Subcutaneous abdominal adipose tissue (tissue), 5 donors: ENCODE results near the gene FAF1.
"Not testable (repeated sequence)": the region's sequence is repeated elsewhere in the genome, so short reads cannot be mapped to it uniquely, and the experiment has no call there.

Experiments used
- H3K27ac ChIP-seq: one replicate; pipeline ENCODE4 v1.7.0; 2013; ENCODE audit warnings: low read depth, mild to moderate bottlenecking, inconsistent platforms, low read length, moderate library complexity
- H3K27me3 ChIP-seq, 5 donors: one replicate each; pipeline ENCODE4 v1.7.0; 2013; ENCODE audit warnings: low read length in 5 of 5, inconsistent platforms in 1 of 5; ENCODE audit not compliant: control insufficient read depth in 5 of 5, insufficient read depth in 4 of 5
- H3K36me3 ChIP-seq, 5 donors: one replicate each; pipeline ENCODE4 v1.7.0; 2013; ENCODE audit warnings: low read length in 5 of 5; ENCODE audit not compliant: control insufficient read depth in 5 of 5, insufficient read depth in 5 of 5
- H3K4me1 ChIP-seq, 5 donors: one replicate each; pipeline ENCODE4 v1.7.0; 2013; ENCODE audit warnings: low read length in 5 of 5, mild to moderate bottlenecking in 3 of 5, moderate library complexity in 1 of 5; ENCODE audit not compliant: control insufficient read depth in 5 of 5, insufficient read depth in 5 of 5
- H3K4me3 ChIP-seq, 5 donors: one replicate each; pipeline ENCODE4 v1.7.0; 2013; ENCODE audit warnings: low read length in 5 of 5, low read depth in 1 of 5
- H3K9ac ChIP-seq, 5 donors: one replicate each; pipeline ENCODE4 v1.7.0; 2013; ENCODE audit warnings: low read length in 5 of 5, mild to moderate bottlenecking in 4 of 5, moderate library complexity in 3 of 5
- H3K9me3 ChIP-seq, 5 donors: one replicate each; pipeline ENCODE4 v1.7.0; 2013; ENCODE audit warnings: low read length in 5 of 5; ENCODE audit not compliant: control insufficient read depth in 5 of 5
- donor health status: healthy.
- donor health status: healthy.
- donor health status: healthy.
- donor health status: healthy.
- donor health status: healthy.

FAF1 gene

DNA sequence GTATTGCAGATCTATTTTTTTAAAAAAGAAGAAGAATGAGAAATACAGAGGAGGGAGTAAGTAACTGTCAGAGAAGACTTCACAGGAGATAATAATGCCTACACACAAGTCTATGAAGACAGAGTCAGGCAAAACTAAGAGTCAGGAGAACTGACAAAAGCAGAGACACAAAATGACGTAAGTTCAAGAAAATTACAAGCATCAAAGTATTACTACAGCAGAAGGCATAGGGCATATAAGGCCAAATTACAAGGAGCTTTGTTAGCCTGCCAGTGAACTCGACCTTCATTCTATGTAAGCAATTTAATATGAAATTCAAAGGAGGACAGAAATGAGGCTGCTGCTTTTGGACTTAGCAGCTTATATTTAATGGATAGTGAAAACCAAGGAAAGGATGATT, 23.7 kb downstream of the FAF1 start:
- Histone ChIP-seq H3K4me3 (no peak overlapping the region), H3K36me3 (no peaks in the 10 kb centered on the region), H3K27me3 (no peaks in the 10 kb centered on the region), H3K4me1 (peaks cover 0 to 12% (median 9%) of the 10 kb centered on the region in 5 donors), H3K9ac (peak overlapping the region in 1 of 5 donors; percentile 7), H3K9me3 (no peaks in the 10 kb centered on the region), H3K27ac (no peak overlapping the region)

DNA sequence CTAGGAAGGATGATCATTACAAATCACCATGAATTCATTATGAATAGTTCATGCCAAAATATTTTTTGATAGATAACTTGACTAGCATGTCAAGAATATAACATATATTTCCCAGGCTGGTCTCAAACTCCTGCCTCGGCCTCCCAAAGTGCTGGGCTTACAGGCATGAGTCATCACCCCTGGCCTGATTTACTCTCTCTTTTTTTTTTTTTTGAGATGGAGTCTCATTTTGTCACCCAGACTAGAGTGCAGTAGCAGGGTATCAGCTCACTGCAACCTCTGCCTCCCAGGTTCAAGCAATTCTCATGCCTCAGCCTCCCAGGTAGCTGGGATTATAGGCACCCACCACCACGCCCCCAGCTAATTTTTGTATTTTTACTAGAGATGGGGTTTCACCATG, 24.8 kb downstream of the FAF1 start:
- not testable (repeated sequence) for H3K4me3 ChIP-seq, H3K27ac ChIP-seq

DNA sequence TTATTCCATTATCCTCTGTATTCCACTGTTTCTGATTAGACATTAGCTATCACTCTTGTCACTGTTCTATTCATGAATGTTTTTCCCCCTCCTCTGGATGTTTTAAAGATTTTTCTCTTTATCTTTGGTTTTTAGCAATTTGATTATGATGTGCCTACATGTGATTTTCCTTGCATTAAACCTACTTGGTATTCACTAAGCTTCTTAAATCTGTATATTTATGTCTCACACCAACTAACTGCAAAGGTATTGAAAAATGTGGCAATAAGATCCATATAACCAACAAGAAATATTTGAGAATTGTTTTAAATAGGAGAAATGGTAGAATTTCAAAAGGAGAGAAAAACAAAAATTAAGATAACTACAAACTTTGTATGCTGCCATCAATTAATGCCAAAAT, 25.2 kb downstream of the FAF1 start:
- H3K9me3 ChIP-seq, result no peaks in the 10 kb centered on the region
- no peaks in the 10 kb centered on the region for H3K36me3 ChIP-seq
- no peak overlapping the region for H3K9ac ChIP-seq

More for the DNA sequence above, 24.8 kb downstream of the FAF1 start:
- not testable (repeated sequence) for H3K9ac ChIP-seq, H3K27me3 ChIP-seq, H3K36me3 ChIP-seq, H3K9me3 ChIP-seq
- peaks cover 0 to 12% (median 9%) of the 10 kb centered on the region in 5 donors for H3K4me1 ChIP-seq

DNA sequence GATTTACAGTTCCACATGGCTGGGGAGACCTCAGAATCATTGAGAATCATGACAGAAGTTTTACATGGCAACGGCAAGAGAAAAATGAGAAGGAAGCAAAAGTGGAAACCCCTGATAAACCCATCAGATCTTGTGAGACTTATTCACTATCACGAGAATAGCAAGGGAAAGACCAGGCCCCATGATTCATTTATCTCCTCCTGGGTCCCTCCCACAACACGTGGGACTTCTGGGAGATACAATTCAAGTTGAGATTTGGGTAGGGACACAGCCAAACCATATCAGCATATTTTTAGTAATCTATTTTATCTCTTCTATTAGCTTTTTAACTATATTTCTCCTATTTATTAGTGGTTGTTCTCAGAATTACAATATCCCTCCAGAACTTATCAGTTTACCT, 26.3 kb downstream of the FAF1 start:
- H3K4me3 ChIP-seq, H3K27ac ChIP-seq, H3K9me3 ChIP-seq, H3K27me3 ChIP-seq, H3K36me3 ChIP-seq, H3K9ac ChIP-seq: not testable (repeated sequence)
- peaks cover 0 to 12% (median 9%) of the 10 kb centered on the region in 5 donors for H3K4me1 ChIP-seq

More for the DNA sequence above, 25.2 kb downstream of the FAF1 start:
- H3K27ac ChIP-seq, result no peak overlapping the region
- H3K4me1 ChIP-seq, result peaks cover 0 to 12% (median 9%) of the 10 kb centered on the region in 5 donors
- no peak overlapping the region for H3K4me3 ChIP-seq
- no peaks in the 10 kb centered on the region for H3K27me3 ChIP-seq

DNA sequence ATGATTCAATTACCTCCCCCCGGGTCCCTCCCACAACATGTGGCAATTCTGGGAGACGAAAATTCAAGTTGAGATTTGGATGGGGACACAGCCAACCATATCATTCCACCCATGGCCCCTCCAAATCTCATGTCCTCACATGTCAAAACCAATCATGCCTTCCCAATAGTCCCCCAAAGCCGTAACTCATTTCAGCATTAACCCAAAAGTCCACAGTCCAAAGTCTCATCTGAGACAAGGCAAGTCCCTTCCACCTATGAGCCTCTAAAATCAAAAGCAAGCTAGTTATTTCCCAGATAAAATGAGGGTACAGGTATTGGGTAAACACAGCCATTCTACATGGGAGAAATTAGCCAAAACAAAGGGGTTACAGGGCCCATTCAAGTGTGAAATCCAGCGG, 28.0 kb downstream of the FAF1 start:
- not testable (repeated sequence) for H3K4me3 ChIP-seq, H3K36me3 ChIP-seq, H3K9ac ChIP-seq, H3K27ac ChIP-seq, H3K27me3 ChIP-seq, H3K9me3 ChIP-seq
- peaks cover 0 to 10% (median 9%) of the 10 kb centered on the region in 5 donors for H3K4me1 ChIP-seq

DNA sequence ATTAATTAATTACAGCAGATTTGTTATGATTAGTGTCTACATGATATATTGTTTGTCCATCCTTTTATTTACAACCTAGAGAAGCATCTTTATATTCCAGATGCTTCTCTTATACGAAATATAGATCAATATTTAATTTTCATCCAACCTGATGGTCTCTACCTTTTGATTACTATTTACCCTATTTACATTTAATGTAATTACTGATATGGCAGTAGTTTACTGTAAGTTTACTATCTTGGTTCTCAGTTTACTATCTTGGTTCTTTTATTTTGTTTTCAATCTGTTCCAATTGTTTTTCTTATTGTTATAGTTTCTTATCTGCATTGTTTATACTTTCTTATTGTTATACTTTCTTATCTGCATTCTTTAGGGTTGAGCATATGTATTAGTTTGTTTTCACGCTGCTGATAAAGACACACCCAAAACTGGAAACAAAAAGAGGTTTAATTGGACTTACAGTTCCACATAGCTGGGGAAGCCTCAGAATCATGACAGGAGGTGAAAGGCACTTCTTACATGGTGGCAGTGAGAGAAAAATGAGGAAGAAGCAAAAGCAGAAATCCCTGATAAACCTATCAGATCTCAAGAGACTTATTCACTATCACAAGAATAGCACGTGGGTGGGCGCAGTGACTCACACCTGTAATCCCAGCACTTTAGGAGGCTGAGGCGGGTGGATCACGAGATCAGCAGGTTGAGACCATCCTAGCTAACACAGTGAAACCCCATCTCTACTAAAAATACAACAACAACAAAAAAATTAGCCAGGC, 28.9 kb downstream of the FAF1 start:
- Histone ChIP-seq H3K27ac (no peak overlapping the region), H3K27me3 (no peaks in the 10 kb centered on the region), H3K4me1 (peaks cover 0 to 7% (median 4%) of the 10 kb centered on the region in 5 donors), H3K36me3 (no peaks in the 10 kb centered on the region), H3K4me3 (no peak overlapping the region), H3K9ac (no peak overlapping the region), H3K9me3 (no peaks in the 10 kb centered on the region)

DNA sequence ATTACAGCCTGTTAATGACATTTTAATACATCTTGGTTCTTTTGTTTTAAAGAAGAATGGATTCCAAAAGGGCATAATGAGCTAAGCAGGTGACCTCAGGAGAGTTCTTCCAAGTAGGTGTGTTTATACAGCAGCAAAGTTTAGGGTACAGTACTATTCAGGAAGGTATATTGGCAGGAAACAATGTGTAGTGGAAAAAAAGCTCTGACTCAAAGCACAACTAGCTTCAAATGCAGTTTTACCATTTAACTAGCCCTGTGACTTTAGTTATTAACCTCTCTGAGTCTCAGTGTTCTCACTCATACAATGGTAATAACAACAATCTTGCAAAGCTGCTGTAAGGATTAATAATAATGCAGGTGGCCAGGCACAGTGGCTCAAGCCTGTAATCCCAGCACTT, 29.9 kb downstream of the FAF1 start:
- Histone ChIP-seq H3K9ac (no peak overlapping the region), H3K27ac (no peak overlapping the region), H3K4me3 (no peak overlapping the region), H3K36me3 (no peaks in the 10 kb centered on the region), H3K27me3 (no peaks in the 10 kb centered on the region), H3K4me1 (peaks cover 0 to 7% (median 0%) of the 10 kb centered on the region in 5 donors), H3K9me3 (no peaks in the 10 kb centered on the region)

DNA sequence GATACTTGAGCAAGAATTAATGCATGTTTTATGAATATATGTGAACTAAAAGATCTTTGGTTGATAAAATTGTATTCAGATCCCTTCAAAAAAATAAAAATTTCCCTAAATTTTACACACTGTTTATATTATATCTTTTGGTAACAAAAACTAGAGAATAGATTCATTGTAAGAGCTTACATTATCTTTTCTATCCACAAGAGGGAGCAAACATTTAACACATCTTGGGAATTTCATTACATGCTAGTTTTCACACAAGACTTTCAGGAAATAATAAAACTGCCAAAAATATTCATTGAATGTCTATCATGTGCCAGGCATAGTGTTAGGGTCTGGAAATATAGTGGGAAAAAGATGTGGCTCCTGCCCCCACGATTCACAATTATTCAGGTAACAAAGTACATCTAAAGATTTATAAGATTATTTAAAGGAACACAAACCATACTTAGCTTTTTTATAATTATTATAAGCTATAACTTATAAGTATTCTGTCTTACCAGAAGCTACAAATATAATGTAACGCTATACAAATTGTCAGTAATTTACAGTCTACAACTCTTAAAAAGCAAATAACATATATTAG, 30.6 kb downstream of the FAF1 start:
- no peaks in the 10 kb centered on the region for H3K27me3 ChIP-seq
- H3K36me3 ChIP-seq, result no peaks in the 10 kb centered on the region
- H3K4me3 ChIP-seq, result no peak overlapping the region
- H3K27ac ChIP-seq, result no peak overlapping the region
- H3K4me1 ChIP-seq, result peaks cover 0 to 7% (median 0%) of the 10 kb centered on the region in 5 donors
- H3K9ac ChIP-seq, result no peak overlapping the region
- H3K9me3 ChIP-seq, result no peaks in the 10 kb centered on the region

DNA sequence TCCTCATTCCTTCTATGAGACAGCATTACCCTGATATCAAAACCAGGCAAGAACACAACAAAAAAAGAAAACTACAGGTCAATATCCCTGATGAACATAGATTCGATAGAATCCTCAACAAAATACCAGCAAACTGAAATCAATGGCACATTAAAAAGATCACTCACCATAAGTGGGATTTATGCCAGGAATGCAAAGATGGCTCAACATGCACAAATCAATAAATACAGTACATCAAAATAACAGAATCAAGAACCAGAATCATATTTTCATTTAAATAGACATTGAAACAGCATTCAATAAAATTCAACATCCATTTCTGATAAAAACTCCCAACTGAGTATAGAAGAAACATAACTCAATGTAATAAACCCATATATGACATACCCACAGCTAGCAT, 36.5 kb downstream of the FAF1 start:
- no peaks in the 10 kb centered on the region for H3K4me1 ChIP-seq
- H3K9ac ChIP-seq, result no peak overlapping the region
- peaks cover 0 to 7% (median 3%) of the 10 kb centered on the region in 5 donors for H3K9me3 ChIP-seq
- H3K27me3 ChIP-seq, result no peaks in the 10 kb centered on the region
- H3K4me3 ChIP-seq, result no peak overlapping the region
- H3K36me3 ChIP-seq, result no peaks in the 10 kb centered on the region
- no peak overlapping the region for H3K27ac ChIP-seq

DNA sequence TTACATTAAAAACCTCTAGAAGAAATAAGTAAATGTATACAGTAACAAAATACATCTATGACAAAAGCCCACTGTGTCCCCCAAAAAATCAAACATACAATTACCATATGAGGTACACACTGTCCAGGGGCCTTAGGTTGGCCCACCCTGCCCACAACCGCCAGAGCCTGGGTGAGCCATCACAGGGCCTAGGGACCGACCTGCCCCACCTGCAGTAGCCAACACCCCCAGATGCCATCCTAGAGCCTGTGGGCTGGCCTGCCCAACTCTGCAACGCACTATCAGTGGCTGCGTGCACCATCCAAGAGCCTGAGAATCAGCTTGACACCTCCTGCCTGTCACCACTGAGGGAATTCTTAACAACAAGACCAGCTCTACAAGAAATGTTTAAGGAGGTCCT, 39.0 kb downstream of the FAF1 start:
- H3K27me3 ChIP-seq, result no peaks in the 10 kb centered on the region
- no peak overlapping the region for H3K27ac ChIP-seq
- H3K9ac ChIP-seq, result no peak overlapping the region
- no peaks in the 10 kb centered on the region for H3K4me1 ChIP-seq
- H3K9me3 ChIP-seq, result peaks cover 0 to 7% (median 3%) of the 10 kb centered on the region in 5 donors
- no peak overlapping the region for H3K4me3 ChIP-seq
- H3K36me3 ChIP-seq, result no peaks in the 10 kb centered on the region
